Right renal cortex interstitium (tissue), 3 donors: ENCODE measurements around the gene ELMO3. TPM values are rescaled to one million over a fixed set of nuclear protein-coding genes. Genes with fewer than 3 reads are reported as not detected.

ENCODE experiments used
- DNase-seq, 3 donors: peaks; one replicate each; pipeline ENCODE4 v3.0.0-alpha.2; 2013; ENCODE audit warnings: low read depth in 3 of 3, low spot score in 2 of 3
- polyA plus RNA-seq, 3 donors: library from polyadenylated mRNA; unstranded; fragments of 120-200 nt; gene quantifications; one replicate each; pipeline ENCODE4 v1.2.1, GENCODE V29; 2013; ENCODE audit not compliant: insufficient read length in 3 of 3

ELMO3 gene
- polyA plus RNA-seq, 3 donors, result 4.3 to 5.5 (median 4.9) TPM

DNA sequence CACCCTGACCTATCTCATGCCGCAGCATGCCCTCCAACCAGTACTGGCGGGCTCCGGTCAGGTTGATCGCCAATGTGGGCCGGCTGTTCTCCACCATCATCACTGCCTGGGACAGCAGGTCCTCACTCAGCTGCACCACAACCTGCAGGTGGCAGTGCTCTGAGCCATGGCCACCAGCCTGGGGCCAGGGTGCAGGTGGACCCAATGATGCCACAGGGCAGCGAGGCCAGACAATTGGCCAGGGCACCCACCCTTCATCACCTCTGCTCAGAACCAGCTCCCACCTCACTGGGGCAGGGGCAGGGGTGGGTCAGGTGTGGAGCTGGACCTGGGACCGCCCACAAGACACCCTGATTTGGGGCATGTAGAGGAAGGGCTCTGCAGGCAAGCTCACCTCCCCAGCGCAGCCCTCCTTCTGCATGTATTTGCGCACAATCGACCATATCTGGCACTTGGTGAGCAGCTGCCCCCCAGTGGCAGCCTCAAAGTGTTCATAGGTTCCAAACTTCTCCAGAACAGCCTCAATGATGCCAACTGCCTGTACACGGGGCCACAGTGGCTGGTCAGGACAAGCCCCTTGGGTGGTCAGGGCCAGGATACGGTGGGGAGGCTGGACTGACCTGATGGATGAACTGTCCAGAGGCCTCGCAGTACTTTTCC is 19.4 kb upstream of the ELMO3 start:
- no peak for DNase-seq

DNA sequence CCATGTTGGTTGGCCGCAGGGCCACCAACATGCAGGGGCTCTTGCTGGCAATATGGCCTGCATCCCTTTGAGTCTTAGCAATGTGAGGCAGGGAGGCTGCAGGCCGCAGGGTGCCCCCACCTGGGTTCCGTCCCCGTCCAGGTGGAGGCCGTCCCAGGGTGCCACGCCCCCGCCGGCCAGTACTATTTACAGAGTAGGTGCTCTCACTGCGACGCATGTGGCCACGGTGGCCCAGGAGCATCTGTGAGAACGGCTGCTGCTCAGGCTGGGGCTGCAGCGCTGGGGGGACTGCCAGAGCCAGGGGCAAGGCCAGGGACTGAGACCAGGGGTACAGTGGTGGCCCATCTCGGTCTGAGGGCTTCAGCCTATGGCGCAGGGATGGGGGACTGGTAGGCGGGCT is 18.8 kb upstream of the ELMO3 start:
- no peak for DNase-seq

- DNase-seq, result no peak
These were observed 17.6 kb upstream of the ELMO3 start for GRCh38 chr16:67181346-67181745.

DNA sequence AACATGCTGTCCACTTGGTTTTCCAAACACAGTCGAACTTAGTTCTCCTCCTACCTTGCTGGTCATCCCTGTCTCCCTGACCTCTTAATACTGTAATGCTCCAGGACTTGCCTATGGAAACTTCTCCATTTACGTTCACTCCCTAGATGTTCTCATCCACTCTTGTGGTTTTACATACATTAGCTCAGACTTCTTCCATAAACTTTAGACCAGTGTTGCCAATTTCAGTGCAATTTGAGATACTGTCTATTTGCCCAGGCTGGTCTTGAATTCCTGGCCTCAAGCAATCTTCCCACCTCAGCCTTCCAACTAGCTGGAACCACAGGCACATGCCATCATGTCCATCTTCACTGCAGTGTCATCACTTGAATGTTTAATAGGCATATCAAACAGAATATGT is 16.6 kb upstream of the ELMO3 start:
- no peak for DNase-seq

GRCh38 chr16:67183284-67183626 is 15.7 kb upstream of the ELMO3 start:
- DNase-seq, result no peak

DNA sequence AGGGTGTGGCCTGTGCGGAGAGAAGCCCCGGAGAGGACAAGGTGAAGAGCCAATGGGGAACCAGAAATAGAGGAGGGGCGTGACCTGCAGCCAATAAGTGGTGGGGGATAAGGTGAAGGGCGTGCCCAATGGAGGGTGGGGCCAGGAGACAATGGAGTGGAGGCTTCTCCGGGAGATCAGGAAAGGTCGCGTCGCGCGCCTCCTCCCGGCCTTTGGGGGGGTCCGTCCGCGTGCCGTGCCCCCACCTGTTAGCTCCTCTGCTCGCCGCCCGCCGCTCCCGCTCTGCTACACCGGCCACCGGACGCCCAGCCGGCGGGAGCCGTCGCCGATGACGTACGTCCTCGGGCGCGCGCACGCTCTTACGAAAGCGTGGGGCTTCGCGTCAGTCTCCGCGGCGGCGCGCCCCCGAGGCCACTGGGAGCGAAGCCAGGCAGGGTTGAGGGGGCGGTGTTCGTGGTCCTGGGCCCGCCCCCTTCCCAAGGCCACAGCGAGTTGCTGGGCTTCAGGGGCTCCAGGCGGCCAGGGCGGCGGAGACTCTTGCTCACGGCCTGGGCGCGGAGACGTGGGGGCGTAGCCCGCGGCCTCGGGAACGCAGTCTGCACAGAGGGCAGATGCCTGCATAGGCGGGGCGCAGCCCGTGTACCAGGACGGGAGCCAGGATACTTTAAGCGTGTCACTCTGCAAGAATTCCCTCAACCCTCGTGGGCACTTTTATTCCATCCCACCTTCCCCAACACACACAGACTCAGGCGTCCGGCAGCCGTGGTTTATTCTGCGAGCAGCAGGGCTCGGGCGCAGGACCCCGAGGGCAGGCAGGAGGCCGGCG is 15.1 kb upstream of the ELMO3 start, which contains the start of gene MATCAP1:
Gene MATCAP1 (minus strand): TSS at position 337 of the 826 bp plus-strand sequence. CDS start 3,353 bp downstream, outside the sequence.
- peak; percentile 86 to 94 (median 93) for DNase-seq

- DNase-seq, result no peak
These were observed 14.4 kb upstream of the ELMO3 start for GRCh38 chr16:67184453-67184994.

- peak in 2 of 3 donors; percentile 75 to 88 for DNase-seq
These were observed 13.8 kb upstream of the ELMO3 start for GRCh38 chr16:67184995-67185650.

DNA sequence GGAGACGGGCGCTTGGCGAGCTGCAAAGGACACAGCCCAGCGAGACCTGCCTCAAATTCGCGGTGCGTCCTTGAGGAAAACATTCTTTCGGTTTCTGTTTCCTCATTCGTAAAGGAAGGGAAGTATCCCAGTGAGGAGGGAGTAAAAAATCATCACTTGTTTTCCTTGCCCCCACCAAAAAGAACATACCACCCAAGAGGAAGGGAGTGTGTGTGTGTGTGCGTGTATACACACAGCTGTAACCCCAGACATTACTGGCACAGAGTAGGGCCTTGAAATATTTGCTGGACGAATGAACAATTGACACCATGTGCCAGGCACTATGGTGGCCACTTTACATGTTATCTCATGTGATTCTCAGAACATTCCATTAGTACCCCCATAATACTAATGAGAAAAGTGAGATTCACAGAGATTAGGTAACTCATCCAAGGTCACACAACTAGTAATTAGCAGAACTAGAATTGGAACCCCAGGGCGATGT is 13.2 kb upstream of the ELMO3 start:
- no peak for DNase-seq

- DNase-seq, result no peak
These were observed 12.4 kb upstream of the ELMO3 start for GRCh38 chr16:67186550-67186950.

DNA sequence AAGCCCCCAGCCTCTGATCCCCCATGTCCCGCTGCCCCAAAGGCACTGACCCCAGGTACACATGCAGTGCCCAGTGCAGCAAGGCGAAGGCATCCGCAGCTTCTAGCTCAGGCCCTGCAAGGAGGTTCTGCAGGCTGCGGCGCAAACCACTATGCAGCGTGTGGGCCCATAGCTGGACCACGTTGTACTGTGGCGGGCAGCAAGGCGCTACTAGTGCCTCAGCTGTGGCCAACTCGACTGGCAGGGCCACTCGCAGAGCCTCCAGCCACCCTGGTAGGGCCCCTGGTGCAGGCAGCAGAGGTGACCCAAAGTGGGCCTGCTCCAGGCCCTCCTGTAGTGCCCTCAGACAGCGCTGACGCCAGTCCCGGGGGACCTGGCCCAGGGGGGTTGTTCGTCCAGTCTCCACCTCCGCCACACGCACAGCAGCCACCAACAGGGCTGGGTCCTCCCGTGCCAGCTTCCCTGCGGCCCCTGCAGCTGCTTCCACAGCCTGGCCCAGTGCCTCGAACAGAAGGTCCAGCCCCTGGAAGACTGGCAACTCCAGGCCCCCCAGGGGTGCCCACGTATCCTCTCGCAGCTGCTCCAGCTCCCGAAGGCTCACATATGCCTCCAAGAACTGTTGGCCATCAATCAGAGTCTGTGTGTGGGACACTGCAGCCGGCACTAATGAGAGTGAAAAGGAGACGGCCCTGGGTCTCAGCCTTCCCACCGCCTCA is 11.6 kb upstream of the ELMO3 start:
- no peak for DNase-seq

DNA sequence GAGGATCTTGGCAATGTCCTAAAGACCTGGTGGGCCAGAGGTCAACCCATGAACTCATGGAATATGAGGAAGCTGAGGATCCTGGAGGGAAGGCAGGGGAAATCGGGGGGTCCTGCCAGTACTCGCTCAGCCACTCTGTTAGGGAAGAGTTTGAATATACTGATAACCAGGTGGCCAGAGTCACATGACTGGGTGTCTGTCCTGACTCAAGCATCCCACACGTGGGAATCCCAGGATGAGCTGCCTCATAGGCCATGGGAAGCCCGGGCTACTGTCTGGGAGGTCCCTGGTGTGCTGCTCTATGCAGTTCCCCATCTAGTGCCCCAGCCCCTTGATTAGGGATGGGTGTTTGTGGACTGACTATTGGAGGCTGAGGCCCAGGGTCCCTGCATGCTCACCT is 10.6 kb upstream of the ELMO3 start:
- no peak for DNase-seq

- no peak for DNase-seq
These were observed 10.1 kb upstream of the ELMO3 start for GRCh38 chr16:67188798-67189197.

DNA sequence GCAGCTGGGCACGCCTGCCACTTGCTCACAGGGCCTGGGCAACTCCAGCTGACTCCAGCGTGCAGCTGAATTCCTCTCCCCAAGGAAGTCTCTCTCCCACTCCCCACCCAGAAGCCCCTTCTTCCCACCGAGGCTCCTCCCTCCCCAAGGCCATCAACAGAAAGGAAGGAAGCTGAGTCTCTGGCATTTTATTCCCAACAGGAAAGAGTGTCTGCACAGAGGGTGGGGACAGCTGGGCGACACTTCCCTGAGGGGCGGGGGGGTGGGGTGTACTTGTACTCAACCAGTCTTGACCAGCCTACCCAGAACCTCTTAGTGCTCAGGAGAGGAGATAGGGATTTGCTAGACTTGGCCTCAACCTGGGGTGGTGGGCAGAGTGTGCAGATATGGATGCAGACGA is 8.9 kb upstream of the ELMO3 start, which contains the start of gene EXOC3L1:
Gene EXOC3L1 (minus strand): TSS at position 96 of the 400 bp plus-strand sequence. CDS start 460 bp downstream, outside the sequence.
- no peak for DNase-seq

DNA sequence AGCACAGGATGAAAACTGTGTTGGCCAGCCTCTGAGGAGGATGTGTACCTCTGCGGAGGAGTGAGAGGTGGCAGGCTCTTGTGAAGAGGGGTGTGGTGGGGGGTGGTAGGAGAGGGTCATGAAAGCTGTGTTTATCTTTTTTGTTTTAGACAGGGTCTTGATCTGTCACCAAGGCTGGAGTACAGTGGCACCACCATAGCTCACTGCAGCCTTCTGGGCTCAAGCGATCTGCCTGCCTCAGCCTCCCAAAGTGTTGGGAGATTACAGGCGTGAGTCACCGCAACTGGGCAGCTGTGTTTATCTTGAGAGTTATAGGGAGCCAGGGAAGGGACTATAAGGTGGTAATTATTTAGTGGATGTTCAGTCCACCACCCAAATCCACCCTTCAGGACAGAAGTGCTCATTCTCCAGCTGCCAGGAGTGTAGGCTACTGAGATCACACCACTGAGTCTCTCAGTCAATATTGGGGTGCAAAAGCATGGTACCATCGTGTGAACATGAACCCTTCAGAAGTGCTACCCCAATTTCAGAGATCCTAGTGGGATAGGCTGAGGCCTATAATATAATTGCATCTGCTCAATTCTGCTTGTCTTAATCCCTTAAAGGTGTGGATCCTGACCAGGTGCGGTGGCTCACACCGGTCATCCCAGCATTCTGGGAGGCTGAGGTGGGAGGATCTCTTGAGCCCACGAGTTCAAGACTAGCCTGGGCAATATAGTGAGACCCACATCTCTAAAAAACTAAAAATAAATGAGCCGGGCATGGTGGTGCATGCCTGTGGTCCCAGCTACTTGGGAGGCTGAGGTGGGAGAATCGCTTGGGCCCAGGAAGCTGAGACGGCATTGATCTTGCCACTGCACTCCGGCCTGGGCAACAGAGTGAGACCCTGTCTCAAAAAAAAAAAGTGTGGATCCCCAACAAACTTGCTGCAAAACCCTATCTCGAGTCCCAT is 8.2 kb upstream of the ELMO3 start:
- DNase-seq, result no peak

GRCh38 chr16:67191411-67191994 is 7.4 kb upstream of the ELMO3 start:
- DNase-seq, result no peak

DNA sequence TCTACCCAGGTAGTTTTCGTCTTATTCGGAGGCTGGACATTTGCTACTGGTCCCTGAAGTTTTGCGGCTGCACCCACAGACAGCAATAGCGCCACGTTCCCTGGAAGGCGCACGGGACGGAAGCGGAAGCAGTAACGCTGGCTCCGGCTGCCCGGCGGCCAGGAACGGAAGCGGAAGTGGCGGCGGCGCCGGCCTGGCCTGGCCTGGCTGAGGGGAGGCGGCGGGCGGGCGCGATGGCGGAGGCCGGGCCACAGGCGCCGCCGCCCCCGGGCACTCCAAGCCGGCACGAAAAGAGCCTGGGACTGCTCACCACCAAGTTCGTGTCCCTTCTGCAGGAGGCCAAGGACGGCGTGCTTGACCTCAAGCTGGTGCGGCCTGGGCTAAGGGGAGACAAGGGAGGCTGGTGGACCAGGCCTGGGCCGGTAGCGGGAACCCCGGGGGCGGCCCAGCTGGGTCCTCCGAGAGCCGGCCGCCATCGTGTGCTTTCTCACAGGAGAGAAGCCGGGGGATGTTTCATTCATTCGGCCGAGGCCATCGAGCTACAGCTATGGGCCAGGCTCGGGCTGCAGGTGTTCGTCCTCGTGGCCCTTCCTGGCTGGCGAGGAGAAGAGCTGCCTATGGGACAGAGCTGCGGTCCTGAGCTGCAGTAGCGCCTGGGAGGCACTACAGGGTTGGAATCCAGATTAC is 6.8 kb upstream of the ELMO3 start, which contains the start of gene E2F4:
Gene E2F4 (plus strand): TSS at position 161 of the 687 bp plus-strand sequence. CDS start 73 bp downstream, at position 234.
- peak; percentile 72 to 80 (median 73) for DNase-seq

DNA sequence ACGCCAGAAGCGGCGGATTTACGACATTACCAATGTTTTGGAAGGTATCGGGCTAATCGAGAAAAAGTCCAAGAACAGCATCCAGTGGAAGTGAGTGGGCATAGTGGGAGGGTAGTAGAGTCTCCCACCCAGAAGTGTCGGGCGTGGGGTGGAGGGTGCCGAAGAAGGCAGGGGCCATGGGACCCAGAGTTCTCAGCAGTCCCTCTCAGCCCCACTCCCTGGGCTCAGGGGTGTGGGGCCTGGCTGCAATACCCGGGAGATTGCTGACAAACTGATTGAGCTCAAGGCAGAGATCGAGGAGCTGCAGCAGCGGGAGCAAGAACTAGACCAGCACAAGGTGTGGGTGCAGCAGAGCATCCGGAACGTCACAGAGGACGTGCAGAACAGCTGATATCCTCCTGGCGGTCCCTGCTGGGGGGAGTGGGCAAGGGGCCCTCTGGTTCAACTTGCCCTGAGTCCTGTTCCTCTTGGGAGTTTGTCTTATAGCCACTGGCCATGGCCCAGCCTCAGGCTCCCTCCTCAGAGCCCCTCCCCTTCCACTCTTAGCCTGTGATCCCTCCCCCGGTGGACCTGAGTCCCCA is 6.1 kb upstream of the ELMO3 start:
- no peak for DNase-seq
